HFF-Myc (cell line): ENCODE results near the gene LRAT.

Experiments used
- DNase-seq: peaks from one replicate; pipeline ENCODE4 v3.0.0-alpha.2; 2011; ENCODE audit warnings: low read depth; ENCODE audit errors: extremely low read depth
- H3K4me3 ChIP-seq: replicated peaks from 2 replicates; pipeline ENCODE4 v1.5.1; 2011; ENCODE audit warnings: low read depth, mild to moderate bottlenecking, control low read depth, low read length
- CTCF ChIP-seq: IDR thresholded peaks from 2 replicates; pipeline ENCODE4 v1.5.1; 2012; ENCODE audit warnings: mild to moderate bottlenecking, low read depth, low read length, control low read depth; ENCODE audit errors: missing control alignments

LRAT gene

GRCh38 chr4:154736770-154737169 is 7.0 kb upstream of the LRAT start:
- no peak for TF ChIP-seq CTCF
- DNase-seq = no peak
- H3K4me3 ChIP-seq = no peak overlapping the region

GRCh38 chr4:154738426-154738825 is 5.4 kb upstream of the LRAT start:
- no peak overlapping the region for H3K4me3 ChIP-seq
- no peak for TF ChIP-seq CTCF
- DNase-seq = no peak

- H3K4me3 ChIP-seq = no peak overlapping the region
- no peak for DNase-seq
- no peak for TF ChIP-seq CTCF
Measured at GRCh38 chr4:154739111-154739510, 4.7 kb upstream of the LRAT start.

GRCh38 chr4:154740462-154740861 is 3.3 kb upstream of the LRAT start:
- no peak for TF ChIP-seq CTCF
- no peak overlapping the region for H3K4me3 ChIP-seq
- DNase-seq = no peak

- no peak overlapping the region for H3K4me3 ChIP-seq
- no peak for TF ChIP-seq CTCF
- DNase-seq = no peak
Measured at GRCh38 chr4:154741131-154741665, 2.6 kb upstream of the LRAT start.

- no peak for DNase-seq
- TF ChIP-seq CTCF = no peak
- H3K4me3 ChIP-seq = no peak overlapping the region
Measured at GRCh38 chr4:154741922-154742850, 1.6 kb upstream of the LRAT start.
